Memory B cell (primary cell): ENCODE measurements around the gene CDC16.
"Not testable (repeated sequence)": the region's sequence is repeated elsewhere in the genome, so short reads cannot be mapped to it uniquely, and the experiment has no call there.

Source experiments
- ATAC-seq: fragments of 150-1000 bp; cut with Tn5 transposase; 2 replicates; pipeline ENCODE4 v1.10.0; 2021; ENCODE audit warnings: low read depth, mild to moderate bottlenecking, moderate library complexity
- DNase-seq, 2 donors: peaks; one replicate each; pipeline ENCODE4 v3.0.0; 2022; ENCODE audit warnings: low spot score in 2 of 2
- H3K27ac Mint-ChIP-seq: one replicate; pipeline ENCODE4 v1.8.0; 2022; ENCODE audit warnings: mild to moderate bottlenecking, moderate library complexity, mixed read lengths
- H3K27me3 Mint-ChIP-seq: one replicate; pipeline ENCODE4 v1.8.0; 2022; ENCODE audit warnings: mixed read lengths
- H3K36me3 Mint-ChIP-seq: one replicate; pipeline ENCODE4 v1.8.0; 2022; ENCODE audit warnings: mild to moderate bottlenecking, mixed read lengths
- H3K4me1 Mint-ChIP-seq: one replicate; pipeline ENCODE4 v1.8.0; 2022; ENCODE audit warnings: mixed read lengths
- H3K4me3 Mint-ChIP-seq: one replicate; pipeline ENCODE4 v1.8.0; 2022; ENCODE audit warnings: mild to moderate bottlenecking, moderate library complexity, mixed read lengths
- H3K9me3 Mint-ChIP-seq: one replicate; pipeline ENCODE4 v1.8.0; 2022; ENCODE audit warnings: mixed read lengths

The CDC16 gene

GRCh38 chr13:114234645-114235421, at the start of gene CDC16:
TSS of gene CDC16 (plus strand) at chr13:114234897. CDS start at chr13:114235085, 188 bp downstream.
- H3K9me3 Mint-ChIP-seq, result no peaks in the 10 kb centered on the region
- DNase-seq (peak; percentile 42 to 75), ATAC-seq (peak; percentile 83)
- H3K27ac Mint-ChIP-seq, result peak within 1 kb of the TSS; percentile 70
- peaks cover 16% of the 10 kb centered on the region for H3K4me1 Mint-ChIP-seq
- H3K27me3 Mint-ChIP-seq, result peaks cover 5% of the 10 kb centered on the region
- H3K4me3 Mint-ChIP-seq, result peak within 1 kb of the TSS; percentile 85
- H3K36me3 Mint-ChIP-seq, result peaks cover 13% of the 10 kb centered on the region

DNA sequence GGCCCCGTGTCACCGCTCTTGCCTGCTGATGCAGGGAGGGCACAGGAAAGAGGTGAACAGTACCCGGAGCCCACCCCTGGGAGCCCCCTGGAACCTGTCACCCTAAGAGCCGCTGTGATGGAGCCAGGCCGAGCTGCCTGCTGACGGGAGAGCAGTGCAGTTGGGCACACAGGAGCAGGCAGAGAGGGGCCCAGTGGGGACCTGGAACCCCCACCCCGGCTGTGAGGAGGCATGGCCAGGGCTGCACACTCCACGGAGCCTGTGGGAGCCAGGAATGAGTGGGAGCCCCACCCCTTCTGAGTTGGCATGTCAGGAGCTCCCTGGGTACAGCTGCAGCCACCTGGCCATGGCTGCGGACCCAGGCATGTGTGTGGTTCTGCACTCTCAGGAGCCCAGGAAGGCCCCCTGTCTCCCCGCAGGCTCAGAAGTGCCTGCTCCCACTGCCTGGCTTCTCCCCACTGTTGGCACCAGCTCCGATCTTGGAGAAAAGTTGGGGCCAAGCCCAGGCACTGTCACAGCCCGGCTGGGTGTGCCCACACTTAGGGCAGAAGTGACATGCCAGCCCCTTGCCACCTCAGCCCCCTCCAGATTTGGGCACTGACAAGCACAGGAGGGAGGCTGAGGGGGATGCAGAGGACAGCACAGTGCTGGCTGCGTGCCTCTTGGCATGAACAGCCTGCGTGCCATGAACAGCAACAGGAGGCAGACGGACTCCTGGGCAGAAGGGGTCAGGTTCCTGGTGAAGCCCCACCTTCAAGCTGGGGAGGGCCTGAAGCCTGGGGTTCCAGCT, 49.3 kb upstream of the CDC16 start:
- no peak overlapping the region for H3K27ac Mint-ChIP-seq

GRCh38 chr13:114194853-114195252, 39.8 kb upstream of the CDC16 start:
- Mint-ChIP-seq H3K27ac (no peak overlapping the region), H3K4me3 (no peak overlapping the region), H3K9me3 (peaks cover 4% of the 10 kb centered on the region), H3K27me3 (peaks cover 4% of the 10 kb centered on the region), H3K4me1 (peaks cover 4% of the 10 kb centered on the region), H3K36me3 (peaks cover 4% of the 10 kb centered on the region)
- no peak for DNase-seq
- no peak for ATAC-seq

More for the DNA sequence above, 49.3 kb upstream of the CDC16 start:
- H3K27me3 Mint-ChIP-seq, result peaks cover 21% of the 10 kb centered on the region
- DNase-seq, result no peak
- H3K4me3 Mint-ChIP-seq, result no peak overlapping the region
- peaks cover 6% of the 10 kb centered on the region for H3K9me3 Mint-ChIP-seq
- H3K4me1 Mint-ChIP-seq, result peaks cover 1% of the 10 kb centered on the region
- ATAC-seq, result no peak
- H3K36me3 Mint-ChIP-seq, result peaks cover 9% of the 10 kb centered on the region

GRCh38 chr13:114196629-114197028, 38.1 kb upstream of the CDC16 start:
- DNase-seq, result no peak
- Mint-ChIP-seq H3K27ac (no peak overlapping the region), H3K36me3 (no peaks in the 10 kb centered on the region), H3K4me1 (peaks cover 4% of the 10 kb centered on the region), H3K9me3 (no peaks in the 10 kb centered on the region), H3K27me3 (peaks cover 1% of the 10 kb centered on the region), H3K4me3 (no peak overlapping the region)
- ATAC-seq, result no peak

- ATAC-seq (no peak), DNase-seq (no peak)
- Mint-ChIP-seq H3K27me3 (peaks cover 3% of the 10 kb centered on the region), H3K9me3 (no peaks in the 10 kb centered on the region), H3K4me3 (no peak overlapping the region), H3K27ac (no peak overlapping the region), H3K4me1 (peaks cover 4% of the 10 kb centered on the region), H3K36me3 (no peaks in the 10 kb centered on the region)
Observed at GRCh38 chr13:114198556-114198955, 36.1 kb upstream of the CDC16 start.

GRCh38 chr13:114199526-114199925, 35.2 kb upstream of the CDC16 start:
- H3K36me3 Mint-ChIP-seq, H3K4me1 Mint-ChIP-seq, ATAC-seq, H3K27ac Mint-ChIP-seq, DNase-seq, H3K9me3 Mint-ChIP-seq, H3K4me3 Mint-ChIP-seq, H3K27me3 Mint-ChIP-seq: not testable (repeated sequence)

DNA sequence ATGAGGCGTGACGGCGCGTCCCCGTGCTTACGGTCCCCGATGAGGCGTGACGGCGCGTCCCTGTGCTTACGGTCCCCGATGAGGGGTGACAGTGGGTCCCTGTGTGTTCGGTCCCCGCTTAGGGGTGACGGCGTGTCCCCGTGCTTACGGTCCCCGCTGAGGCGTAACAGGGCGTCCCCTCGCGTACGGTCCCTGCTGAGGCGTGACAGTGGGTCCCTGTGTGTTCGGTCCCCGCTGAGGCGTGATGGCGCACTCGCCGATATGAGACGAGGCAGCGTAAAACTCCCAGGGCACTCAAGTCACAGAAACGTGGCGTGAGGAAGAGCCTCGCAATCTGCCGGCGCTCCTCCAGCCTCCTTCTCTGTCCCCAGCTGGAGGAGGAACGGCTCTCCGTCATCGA, 34.7 kb upstream of the CDC16 start:
- Mint-ChIP-seq H3K4me3 (peak overlapping the region; percentile 34), H3K9me3 (no peaks in the 10 kb centered on the region), H3K36me3 (no peaks in the 10 kb centered on the region), H3K27me3 (peaks cover 3% of the 10 kb centered on the region), H3K27ac (peak overlapping the region; percentile 63), H3K4me1 (peaks cover 6% of the 10 kb centered on the region)
- peak in 1 of 2 donors; percentile 13 for DNase-seq
- peak; percentile 70 for ATAC-seq

GRCh38 chr13:114200399-114200911, 34.2 kb upstream of the CDC16 start:
- ATAC-seq (no peak), DNase-seq (no peak)
- peaks cover 1% of the 10 kb centered on the region for H3K27me3 Mint-ChIP-seq
- H3K9me3 Mint-ChIP-seq, result no peaks in the 10 kb centered on the region
- no peaks in the 10 kb centered on the region for H3K36me3 Mint-ChIP-seq
- H3K27ac Mint-ChIP-seq, result peak overlapping the region; percentile 63
- H3K4me1 Mint-ChIP-seq, result peaks cover 3% of the 10 kb centered on the region
- H3K4me3 Mint-ChIP-seq, result no peak overlapping the region

- ATAC-seq, result no peak
- Mint-ChIP-seq H3K4me3 (no peak overlapping the region), H3K36me3 (no peaks in the 10 kb centered on the region), H3K9me3 (no peaks in the 10 kb centered on the region), H3K27ac (peak overlapping the region; percentile 36), H3K4me1 (peaks cover 3% of the 10 kb centered on the region), H3K27me3 (peaks cover 1% of the 10 kb centered on the region)
- no peak for DNase-seq
Observed at GRCh38 chr13:114202581-114202980, 32.1 kb upstream of the CDC16 start.

DNA sequence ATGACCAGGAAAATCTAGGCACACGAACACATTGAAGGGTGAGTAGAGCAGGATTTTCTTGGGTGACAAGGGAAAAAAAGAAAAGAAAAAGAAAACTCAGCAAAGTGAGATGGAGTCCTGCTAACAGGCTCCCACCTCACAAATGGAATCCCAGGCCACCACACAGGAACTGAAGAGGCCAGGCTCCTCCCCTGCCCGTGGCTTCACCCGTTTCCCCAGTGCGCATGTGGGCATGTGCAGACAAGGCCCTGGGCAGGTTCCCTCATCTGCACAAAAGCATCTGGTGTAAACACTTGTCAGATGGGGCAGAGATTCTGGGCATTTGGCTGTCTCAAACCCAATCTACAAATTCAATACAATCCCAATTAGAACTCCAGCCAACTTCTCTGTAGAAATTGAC, 31.2 kb upstream of the CDC16 start:
- Mint-ChIP-seq H3K27me3 (peaks cover 1% of the 10 kb centered on the region), H3K4me1 (peaks cover 3% of the 10 kb centered on the region), H3K27ac (no peak overlapping the region), H3K9me3 (no peaks in the 10 kb centered on the region), H3K36me3 (no peaks in the 10 kb centered on the region), H3K4me3 (no peak overlapping the region)
- ATAC-seq (no peak), DNase-seq (no peak)

- peaks cover 3% of the 10 kb centered on the region for H3K4me1 Mint-ChIP-seq
- H3K9me3 Mint-ChIP-seq, result no peaks in the 10 kb centered on the region
- H3K27me3 Mint-ChIP-seq, result peaks cover 1% of the 10 kb centered on the region
- no peak for DNase-seq
- H3K36me3 Mint-ChIP-seq, result no peaks in the 10 kb centered on the region
- no peak for ATAC-seq
- no peak overlapping the region for H3K4me3 Mint-ChIP-seq
- no peak overlapping the region for H3K27ac Mint-ChIP-seq
Observed at GRCh38 chr13:114204894-114205293, 29.8 kb upstream of the CDC16 start.

GRCh38 chr13:114208134-114208533, 26.6 kb upstream of the CDC16 start:
- H3K4me3 Mint-ChIP-seq, result no peak overlapping the region
- H3K27ac Mint-ChIP-seq, result no peak overlapping the region
- no peaks in the 10 kb centered on the region for H3K36me3 Mint-ChIP-seq
- peaks cover 11% of the 10 kb centered on the region for H3K27me3 Mint-ChIP-seq
- DNase-seq, result no peak
- H3K4me1 Mint-ChIP-seq, result peaks cover 3% of the 10 kb centered on the region
- no peak for ATAC-seq
- no peaks in the 10 kb centered on the region for H3K9me3 Mint-ChIP-seq

- DNase-seq (no peak), ATAC-seq (no peak)
- no peak overlapping the region for H3K27ac Mint-ChIP-seq
- H3K27me3 Mint-ChIP-seq, result peaks cover 14% of the 10 kb centered on the region
- H3K4me1 Mint-ChIP-seq, result no peaks in the 10 kb centered on the region
- H3K9me3 Mint-ChIP-seq, result no peaks in the 10 kb centered on the region
- no peaks in the 10 kb centered on the region for H3K36me3 Mint-ChIP-seq
- H3K4me3 Mint-ChIP-seq, result no peak overlapping the region
Observed at GRCh38 chr13:114211446-114212157, 23.1 kb upstream of the CDC16 start.

GRCh38 chr13:114212158-114212495, 22.6 kb upstream of the CDC16 start:
- H3K36me3 Mint-ChIP-seq, result no peaks in the 10 kb centered on the region
- no peaks in the 10 kb centered on the region for H3K4me1 Mint-ChIP-seq
- ATAC-seq (peak; percentile 41), DNase-seq (no peak)
- no peak overlapping the region for H3K4me3 Mint-ChIP-seq
- H3K9me3 Mint-ChIP-seq, result no peaks in the 10 kb centered on the region
- H3K27me3 Mint-ChIP-seq, result peaks cover 14% of the 10 kb centered on the region
- no peak overlapping the region for H3K27ac Mint-ChIP-seq
